ENCODE data around the gene ELL2. TPM values are rescaled to one million over a fixed set of nuclear protein-coding genes. Genes with fewer than 3 reads are reported as not detected.

The ELL2 gene
- total RNA-seq, 6 experiments from 2014 or later = 74.3 to 96.4 (median 84.5) TPM

GRCh38 chr5:95951916-95952315, 9.7 kb downstream of the ELL2 start:
- ATAC-seq = no peak
- intact Hi-C loops (cut with DNase I) = no loop called here
- TF ChIP-seq POLR2A (IDR thresholded peaks at IDR 0.05) = no peak
- TF ChIP-seq CTCF (IDR thresholded peaks at IDR 0.05) = no peak
- no peak overlapping the region for H3K27ac ChIP-seq
- no peak overlapping the region for H3K4me3 ChIP-seq
- H3K27me3 ChIP-seq = no peaks in the 10 kb centered on the region
- no peaks in the 10 kb centered on the region for H3K9me3 ChIP-seq
- peaks cover 0 to 63% (median 17%) of the 10 kb centered on the region in 4 donors for H3K4me1 ChIP-seq
- 83% methylated on average over 4 of the region's 4 CpGs for WGBS (ENCODE audit: insufficient coverage, low coverage, low lambda C conversion rate, missing lambda C conversion rate)
- DNase-seq = no peak
- no peaks in the 10 kb centered on the region for H3K36me3 ChIP-seq

- Histone ChIP-seq H3K27me3 (no peaks in the 10 kb centered on the region), H3K4me3 (no peak overlapping the region), H3K36me3 (peaks cover 0 to 3% (median 0%) of the 10 kb centered on the region in 4 donors), H3K27ac (no peak overlapping the region), H3K4me1 (peaks cover 0 to 63% (median 9%) of the 10 kb centered on the region in 4 donors), H3K9me3 (no peaks in the 10 kb centered on the region)
- TF ChIP-seq CTCF (IDR thresholded peaks at IDR 0.05) (no peak), POLR2A (IDR thresholded peaks at IDR 0.05) (no peak)
- no peak for ATAC-seq
- intact Hi-C loops (cut with DNase I) = no loop called here
- 82% methylated on average over 1 of the region's 1 CpG for WGBS (ENCODE audit: insufficient coverage, low coverage, low lambda C conversion rate, missing lambda C conversion rate)
- DNase-seq = no peak
These were observed 11.8 kb downstream of the ELL2 start for GRCh38 chr5:95949810-95950209.

GRCh38 chr5:95948631-95949030, 13.0 kb downstream of the ELL2 start:
- no peak overlapping the region for H3K27ac ChIP-seq
- H3K4me3 ChIP-seq = no peak overlapping the region
- H3K36me3 ChIP-seq = peaks cover 0 to 3% (median 0%) of the 10 kb centered on the region in 4 donors
- TF ChIP-seq POLR2A (IDR thresholded peaks at IDR 0.05) (no peak), CTCF (IDR thresholded peaks at IDR 0.05) (no peak)
- DNase-seq = no peak
- no peaks in the 10 kb centered on the region for H3K27me3 ChIP-seq
- peaks cover 0 to 63% (median 12%) of the 10 kb centered on the region in 4 donors for H3K4me1 ChIP-seq
- H3K9me3 ChIP-seq = no peaks in the 10 kb centered on the region
- intact Hi-C loops (cut with DNase I) = no loop called here
- no peak for ATAC-seq

- H3K4me3 ChIP-seq = no peak overlapping the region
- H3K36me3 ChIP-seq = peaks cover 0 to 15% (median 0%) of the 10 kb centered on the region in 4 donors
- peaks cover 0 to 77% (median 19%) of the 10 kb centered on the region in 4 donors for H3K4me1 ChIP-seq
- H3K9me3 ChIP-seq = no peaks in the 10 kb centered on the region
- intact Hi-C loops (cut with DNase I) = no loop called here
- TF ChIP-seq CTCF (IDR thresholded peaks at IDR 0.05) (no peak), POLR2A (IDR thresholded peaks at IDR 0.05) (no peak)
- no peak for DNase-seq
- H3K27ac ChIP-seq = no peak overlapping the region
- WGBS (ENCODE audit: insufficient coverage, low coverage, low lambda C conversion rate, missing lambda C conversion rate) = 92% methylated on average over 1 of the region's 1 CpG
- no peaks in the 10 kb centered on the region for H3K27me3 ChIP-seq
- ATAC-seq = no peak
These were observed 15.2 kb downstream of the ELL2 start for GRCh38 chr5:95946451-95946850.

- Histone ChIP-seq H3K9me3 (no peaks in the 10 kb centered on the region), H3K4me3 (no peak overlapping the region), H3K27me3 (no peaks in the 10 kb centered on the region), H3K36me3 (peaks cover 0 to 16% (median 2%) of the 10 kb centered on the region in 4 donors), H3K4me1 (peaks cover 0 to 69% (median 10%) of the 10 kb centered on the region in 4 donors), H3K27ac (no peak overlapping the region)
- intact Hi-C loops (cut with DNase I) = no loop called here
- 33% methylated on average over 2 of the region's 2 CpGs for WGBS (ENCODE audit: insufficient coverage, low coverage, low lambda C conversion rate, missing lambda C conversion rate)
- no peak for DNase-seq
- ATAC-seq = peak in 1 of 4 donors; percentile 35
- TF ChIP-seq CTCF (IDR thresholded peaks at IDR 0.05) (no peak), POLR2A (IDR thresholded peaks at IDR 0.05) (no peak)
These were observed 18.7 kb downstream of the ELL2 start for GRCh38 chr5:95942968-95943367.
